ENCODE results near the gene KLHDC7B. TPM values are rescaled to one million over a fixed set of nuclear protein-coding genes. Genes with fewer than 3 reads are reported as not detected.

Gene KLHDC7B
- total RNA-seq, 1 experiment from 2014 or later = not detected

DNA sequence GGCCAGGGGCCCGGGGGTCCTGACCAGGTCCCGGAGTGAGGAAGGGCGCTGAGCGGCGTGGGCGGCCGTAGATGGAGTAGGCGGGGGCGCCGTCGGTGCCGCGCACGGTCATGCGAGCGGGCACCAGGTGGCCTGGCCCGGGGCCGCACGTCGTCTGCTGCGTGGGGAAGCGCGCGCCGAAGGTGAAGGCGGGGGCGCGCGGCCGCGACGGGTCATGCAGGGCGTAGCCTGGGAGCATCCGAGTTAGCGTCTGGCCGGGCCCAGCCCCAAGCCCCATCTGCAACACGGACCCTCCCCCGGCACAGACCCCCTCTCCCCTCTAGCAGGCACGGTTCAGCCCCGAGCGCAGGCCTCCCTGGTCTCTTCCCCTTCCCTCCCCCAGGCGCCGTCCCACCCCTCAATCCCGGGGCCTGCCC lies 14.1 kb upstream of the KLHDC7B start:
- H3K9me3 Mint-ChIP-seq = no peaks in the 10 kb centered on the region
- POLR2A ChIA-PET = interaction anchor here (0.7 kb wide), 1 partner anchor 34 kb away, joined by 6 read pairs; no protein-coding TSS in a partner anchor
- peak; percentile 7 for ATAC-seq
- DNase-seq (ENCODE audit: low spot score) = peak; percentile 47
- H3K4me1 Mint-ChIP-seq = peaks cover 15% of the 10 kb centered on the region
- H3K36me3 Mint-ChIP-seq = no peaks in the 10 kb centered on the region
- H3K27me3 Mint-ChIP-seq (ENCODE audit: low read depth) = peaks cover 80% of the 10 kb centered on the region
- CTCF ChIA-PET = interaction anchor here (0.8 to 1.3 kb wide), 7 partner anchors 23 to 501 kb away, joined by 3 to 7 read pairs (median 4); partner anchors contain the start of genes LMF2, NCAPH2 and SYCE3
- H3K4me3 Mint-ChIP-seq = peak overlapping the region; percentile 72
- no peak overlapping the region for H3K27ac Mint-ChIP-seq
- no peak for TF ChIP-seq ZBTB21 (CRISPR knock-in tag; IDR thresholded peaks at IDR 0.05; ENCODE audit: borderline replicate concordance)
- no peak for TF ChIP-seq ZNF671 (CRISPR knock-in tag; IDR thresholded peaks at IDR 0.05)
- TF ChIP-seq ZNF423 (CRISPR knock-in tag; IDR thresholded peaks at IDR 0.05) = no peak
- TF ChIP-seq, protein P1, sequence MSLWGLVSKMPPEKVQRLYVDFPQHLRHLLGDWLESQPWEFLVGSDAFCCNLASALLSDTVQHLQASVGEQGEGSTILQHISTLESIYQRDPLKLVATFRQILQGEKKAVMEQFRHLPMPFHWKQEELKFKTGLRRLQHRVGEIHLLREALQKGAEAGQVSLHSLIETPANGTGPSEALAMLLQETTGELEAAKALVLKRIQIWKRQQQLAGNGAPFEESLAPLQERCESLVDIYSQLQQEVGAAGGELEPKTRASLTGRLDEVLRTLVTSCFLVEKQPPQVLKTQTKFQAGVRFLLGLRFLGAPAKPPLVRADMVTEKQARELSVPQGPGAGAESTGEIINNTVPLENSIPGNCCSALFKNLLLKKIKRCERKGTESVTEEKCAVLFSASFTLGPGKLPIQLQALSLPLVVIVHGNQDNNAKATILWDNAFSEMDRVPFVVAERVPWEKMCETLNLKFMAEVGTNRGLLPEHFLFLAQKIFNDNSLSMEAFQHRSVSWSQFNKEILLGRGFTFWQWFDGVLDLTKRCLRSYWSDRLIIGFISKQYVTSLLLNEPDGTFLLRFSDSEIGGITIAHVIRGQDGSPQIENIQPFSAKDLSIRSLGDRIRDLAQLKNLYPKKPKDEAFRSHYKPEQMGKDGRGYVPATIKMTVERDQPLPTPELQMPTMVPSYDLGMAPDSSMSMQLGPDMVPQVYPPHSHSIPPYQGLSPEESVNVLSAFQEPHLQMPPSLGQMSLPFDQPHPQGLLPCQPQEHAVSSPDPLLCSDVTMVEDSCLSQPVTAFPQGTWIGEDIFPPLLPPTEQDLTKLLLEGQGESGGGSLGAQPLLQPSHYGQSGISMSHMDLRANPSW (CRISPR knock-in tag; conservative IDR thresholded peaks at IDR 0.05; ENCODE audit: low read depth) = no peak
- no peak for TF ChIP-seq JAZF1 (CRISPR knock-in tag; IDR thresholded peaks at IDR 0.05)
- no peak for TF ChIP-seq ATF1 (CRISPR knock-in tag; IDR thresholded peaks at IDR 0.05)
- TF ChIP-seq MYBL2 (CRISPR knock-in tag; IDR thresholded peaks at IDR 0.05) = no peak
- TF ChIP-seq ZNF232 (CRISPR knock-in tag; IDR thresholded peaks at IDR 0.05) = no peak
- no peak for TF ChIP-seq ZNF263 (CRISPR knock-in tag; IDR thresholded peaks at IDR 0.05; ENCODE audit: low read depth)
- TF ChIP-seq, protein P2, sequence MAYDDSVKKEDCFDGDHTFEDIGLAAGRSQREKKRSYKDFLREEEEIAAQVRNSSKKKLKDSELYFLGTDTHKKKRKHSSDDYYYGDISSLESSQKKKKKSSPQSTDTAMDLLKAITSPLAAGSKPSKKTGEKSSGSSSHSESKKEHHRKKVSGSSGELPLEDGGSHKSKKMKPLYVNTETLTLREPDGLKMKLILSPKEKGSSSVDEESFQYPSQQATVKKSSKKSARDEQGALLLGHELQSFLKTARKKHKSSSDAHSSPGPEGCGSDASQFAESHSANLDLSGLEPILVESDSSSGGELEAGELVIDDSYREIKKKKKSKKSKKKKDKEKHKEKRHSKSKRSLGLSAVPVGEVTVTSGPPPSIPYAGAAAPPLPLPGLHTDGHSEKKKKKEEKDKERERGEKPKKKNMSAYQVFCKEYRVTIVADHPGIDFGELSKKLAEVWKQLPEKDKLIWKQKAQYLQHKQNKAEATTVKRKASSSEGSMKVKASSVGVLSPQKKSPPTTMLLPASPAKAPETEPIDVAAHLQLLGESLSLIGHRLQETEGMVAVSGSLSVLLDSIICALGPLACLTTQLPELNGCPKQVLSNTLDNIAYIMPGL (CRISPR knock-in tag; IDR thresholded peaks at IDR 0.05) = no peak
- TF ChIP-seq SP1 (CRISPR knock-in tag; conservative IDR thresholded peaks at IDR 0.05) = no peak
- no peak for TF ChIP-seq NR3C1 (CRISPR knock-in tag; conservative IDR thresholded peaks at IDR 0.05; ENCODE audit: low read depth)

DNA sequence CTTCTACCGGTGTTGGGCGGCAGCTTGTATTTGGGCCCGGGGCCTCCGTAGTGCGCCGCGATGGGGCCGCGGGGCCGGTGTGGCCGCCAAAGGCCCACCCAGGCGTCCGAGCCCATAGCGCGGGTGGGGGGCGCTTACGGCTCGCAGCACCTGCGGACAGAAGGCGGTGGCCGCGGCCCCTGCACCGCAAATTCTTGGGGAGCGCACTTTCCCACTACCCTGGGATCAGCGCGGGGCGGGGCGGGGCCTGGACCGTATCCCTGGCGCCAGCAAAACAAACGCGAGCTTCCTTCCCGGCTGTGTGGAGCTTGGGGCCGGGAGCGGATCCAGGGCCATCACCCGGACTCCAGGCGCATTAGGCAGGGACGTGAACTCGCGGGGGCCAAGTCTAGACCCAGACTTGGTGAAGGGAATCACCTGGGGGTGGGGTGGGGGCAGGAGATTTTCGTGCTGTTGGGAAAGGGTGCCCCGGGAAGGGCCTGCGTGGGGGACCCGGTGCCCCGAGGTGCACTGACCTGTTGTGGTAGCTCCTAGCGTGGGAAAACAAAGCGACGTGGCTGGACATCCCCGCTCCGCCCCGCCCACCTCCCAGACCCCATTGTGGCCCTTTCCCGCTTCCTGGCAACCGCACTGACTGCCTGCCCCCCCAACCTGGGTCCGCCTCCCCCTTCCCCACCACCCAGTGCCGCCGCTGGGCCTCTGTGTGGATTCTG lies 13.6 kb upstream of the KLHDC7B start:
- peaks cover 13% of the 10 kb centered on the region for H3K4me1 Mint-ChIP-seq
- CTCF ChIA-PET = interaction anchor here (0.8 to 1.3 kb wide), 7 partner anchors 24 to 502 kb away, joined by 3 to 7 read pairs (median 4); partner anchors contain the start of genes LMF2, NCAPH2 and SYCE3
- no peaks in the 10 kb centered on the region for H3K9me3 Mint-ChIP-seq
- POLR2A ChIA-PET = interaction anchor here (0.7 kb wide), 2 partner anchors 33 to 34 kb away, joined by 3 to 6 read pairs; no protein-coding TSS in a partner anchor
- peak overlapping the region; percentile 60 for H3K4me3 Mint-ChIP-seq
- peaks cover 74% of the 10 kb centered on the region for H3K27me3 Mint-ChIP-seq (ENCODE audit: low read depth)
- ATAC-seq = peak; percentile 35
- peak; percentile 68 for DNase-seq (ENCODE audit: low spot score)
- no peaks in the 10 kb centered on the region for H3K36me3 Mint-ChIP-seq
- no peak overlapping the region for H3K27ac Mint-ChIP-seq
- 0 out of 2 replicates have a peak, but pooled peaks have one; percentile 14 for TF ChIP-seq SP1 (CRISPR knock-in tag; conservative IDR thresholded peaks at IDR 0.05)
- TF ChIP-seq, protein P1 (CRISPR knock-in tag; conservative IDR thresholded peaks at IDR 0.05; ENCODE audit: low read depth) = no peak
- TF ChIP-seq ZNF121 (CRISPR knock-in tag; IDR thresholded peaks at IDR 0.05) = no peak
- TF ChIP-seq, protein P3, sequence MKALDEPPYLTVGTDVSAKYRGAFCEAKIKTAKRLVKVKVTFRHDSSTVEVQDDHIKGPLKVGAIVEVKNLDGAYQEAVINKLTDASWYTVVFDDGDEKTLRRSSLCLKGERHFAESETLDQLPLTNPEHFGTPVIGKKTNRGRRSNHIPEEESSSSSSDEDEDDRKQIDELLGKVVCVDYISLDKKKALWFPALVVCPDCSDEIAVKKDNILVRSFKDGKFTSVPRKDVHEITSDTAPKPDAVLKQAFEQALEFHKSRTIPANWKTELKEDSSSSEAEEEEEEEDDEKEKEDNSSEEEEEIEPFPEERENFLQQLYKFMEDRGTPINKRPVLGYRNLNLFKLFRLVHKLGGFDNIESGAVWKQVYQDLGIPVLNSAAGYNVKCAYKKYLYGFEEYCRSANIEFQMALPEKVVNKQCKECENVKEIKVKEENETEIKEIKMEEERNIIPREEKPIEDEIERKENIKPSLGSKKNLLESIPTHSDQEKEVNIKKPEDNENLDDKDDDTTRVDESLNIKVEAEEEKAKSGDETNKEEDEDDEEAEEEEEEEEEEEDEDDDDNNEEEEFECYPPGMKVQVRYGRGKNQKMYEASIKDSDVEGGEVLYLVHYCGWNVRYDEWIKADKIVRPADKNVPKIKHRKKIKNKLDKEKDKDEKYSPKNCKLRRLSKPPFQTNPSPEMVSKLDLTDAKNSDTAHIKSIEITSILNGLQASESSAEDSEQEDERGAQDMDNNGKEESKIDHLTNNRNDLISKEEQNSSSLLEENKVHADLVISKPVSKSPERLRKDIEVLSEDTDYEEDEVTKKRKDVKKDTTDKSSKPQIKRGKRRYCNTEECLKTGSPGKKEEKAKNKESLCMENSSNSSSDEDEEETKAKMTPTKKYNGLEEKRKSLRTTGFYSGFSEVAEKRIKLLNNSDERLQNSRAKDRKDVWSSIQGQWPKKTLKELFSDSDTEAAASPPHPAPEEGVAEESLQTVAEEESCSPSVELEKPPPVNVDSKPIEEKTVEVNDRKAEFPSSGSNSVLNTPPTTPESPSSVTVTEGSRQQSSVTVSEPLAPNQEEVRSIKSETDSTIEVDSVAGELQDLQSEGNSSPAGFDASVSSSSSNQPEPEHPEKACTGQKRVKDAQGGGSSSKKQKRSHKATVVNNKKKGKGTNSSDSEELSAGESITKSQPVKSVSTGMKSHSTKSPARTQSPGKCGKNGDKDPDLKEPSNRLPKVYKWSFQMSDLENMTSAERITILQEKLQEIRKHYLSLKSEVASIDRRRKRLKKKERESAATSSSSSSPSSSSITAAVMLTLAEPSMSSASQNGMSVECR (CRISPR knock-in tag; IDR thresholded peaks at IDR 0.05; ENCODE audit: borderline replicate concordance) = no peak
- TF ChIP-seq, protein P4, sequence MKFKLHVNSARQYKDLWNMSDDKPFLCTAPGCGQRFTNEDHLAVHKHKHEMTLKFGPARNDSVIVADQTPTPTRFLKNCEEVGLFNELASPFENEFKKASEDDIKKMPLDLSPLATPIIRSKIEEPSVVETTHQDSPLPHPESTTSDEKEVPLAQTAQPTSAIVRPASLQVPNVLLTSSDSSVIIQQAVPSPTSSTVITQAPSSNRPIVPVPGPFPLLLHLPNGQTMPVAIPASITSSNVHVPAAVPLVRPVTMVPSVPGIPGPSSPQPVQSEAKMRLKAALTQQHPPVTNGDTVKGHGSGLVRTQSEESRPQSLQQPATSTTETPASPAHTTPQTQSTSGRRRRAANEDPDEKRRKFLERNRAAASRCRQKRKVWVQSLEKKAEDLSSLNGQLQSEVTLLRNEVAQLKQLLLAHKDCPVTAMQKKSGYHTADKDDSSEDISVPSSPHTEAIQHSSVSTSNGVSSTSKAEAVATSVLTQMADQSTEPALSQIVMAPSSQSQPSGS (CRISPR knock-in tag; IDR thresholded peaks at IDR 0.05; ENCODE audit: borderline replicate concordance, low read depth) = no peak
- no peak for TF ChIP-seq NR3C1 (CRISPR knock-in tag; conservative IDR thresholded peaks at IDR 0.05; ENCODE audit: low read depth)
- TF ChIP-seq ELF4 (CRISPR knock-in tag; IDR thresholded peaks at IDR 0.05; ENCODE audit: low read depth) = no peak
- no peak for TF ChIP-seq NFYB (CRISPR knock-in tag; conservative IDR thresholded peaks at IDR 0.05; ENCODE audit: low read depth)
- no peak for TF ChIP-seq IRF2 (CRISPR knock-in tag; IDR thresholded peaks at IDR 0.05; ENCODE audit: borderline replicate concordance, low read depth)
- TF ChIP-seq FOXP1 (CRISPR knock-in tag; IDR thresholded peaks at IDR 0.05; ENCODE audit: borderline replicate concordance) = peak; percentile 22; the same call in 1 of the 2 replicates
